GM23338 (cell line): ENCODE measurements around the gene GNB1L. TPM values are rescaled to one million over a fixed set of nuclear protein-coding genes. Genes with fewer than 3 reads are reported as not detected.

Experiments used
- ATAC-seq: fragments of 200-7000 bp; cut with Tn5 transposase; 3 replicates; pipeline ENCODE4 v1.9.1; 2020
- DNase-seq: peaks from one replicate; pipeline ENCODE4 v3.0.0-alpha.2; 2015; ENCODE audit warnings: low spot score
- H2AFZ ChIP-seq: fragments of 200-600 bp; sonication (generic); 2 replicates; pipeline ENCODE4 v1.8.0; 2016; ENCODE audit warnings: antibody characterized with exemption, mild to moderate bottlenecking, moderate library complexity
- H3F3A ChIP-seq: fragments of 200-600 bp; sonication (generic); replicated peaks from 2 replicates; pipeline ENCODE4 v1.8.0; 2017; ENCODE audit warnings: antibody characterized with exemption, mixed run types, low read depth
- H3K27ac ChIP-seq: fragments of 200-600 bp; sonication (generic); 2 replicates; pipeline ENCODE4 v1.6.1; 2016; ENCODE audit warnings: low read depth
- H3K27me3 ChIP-seq: fragments of 200-600 bp; sonication (generic); 2 replicates; pipeline ENCODE4 v1.8.0; 2016; ENCODE audit warnings: mild to moderate bottlenecking, mixed run types, moderate library complexity; ENCODE audit not compliant: insufficient read depth
- H3K36me3 ChIP-seq: fragments of 200-600 bp; sonication (generic); 2 replicates; pipeline ENCODE4 v1.8.0; 2016; ENCODE audit warnings: mild to moderate bottlenecking; ENCODE audit not compliant: insufficient read depth
- H3K4me1 ChIP-seq: fragments of 200-600 bp; sonication (generic); 2 replicates; pipeline ENCODE4 v1.8.0; 2016; ENCODE audit warnings: mild to moderate bottlenecking, moderate library complexity; ENCODE audit not compliant: insufficient read depth
- H3K4me2 ChIP-seq: fragments of 200-600 bp; sonication (generic); 2 replicates; pipeline ENCODE4 v1.7.1; 2017; ENCODE audit warnings: mixed run types
- H3K4me3 ChIP-seq: fragments of 200-600 bp; sonication (generic); 2 replicates; pipeline ENCODE4 v1.6.1; 2016; ENCODE audit warnings: mixed run types
- H3K79me2 ChIP-seq: fragments of 200-600 bp; sonication (generic); replicated peaks from 2 replicates; pipeline ENCODE4 v1.8.0; 2017; ENCODE audit warnings: mild to moderate bottlenecking; ENCODE audit not compliant: insufficient read depth
- H3K9me2 ChIP-seq: fragments of 200-600 bp; sonication (generic); 2 replicates; pipeline ENCODE4 v1.8.0; 2017; ENCODE audit not compliant: insufficient read depth
- H4K20me1 ChIP-seq: fragments of 200-600 bp; sonication (generic); replicated peaks from 2 replicates; pipeline ENCODE4 v1.8.0; 2017; ENCODE audit warnings: mild to moderate bottlenecking; ENCODE audit not compliant: insufficient read depth
- H3K27ac Mint-ChIP-seq: 2 replicates; pipeline ENCODE4 v1.8.0; 2020; ENCODE audit warnings: inconsistent platforms, mild to moderate bottlenecking, moderate library complexity, mixed read lengths
- H3K27me3 Mint-ChIP-seq: 3 replicates; pipeline ENCODE4 v1.8.0; 2022; ENCODE audit warnings: low read depth, mild to moderate bottlenecking, moderate library complexity, mixed read lengths, inconsistent platforms; ENCODE audit not compliant: insufficient read depth, poor library complexity
- H3K36me3 Mint-ChIP-seq: 3 replicates; pipeline ENCODE4 v1.8.0; 2021; ENCODE audit warnings: low read depth, mild to moderate bottlenecking, inconsistent platforms, moderate library complexity, mixed read lengths
- H3K4me1 Mint-ChIP-seq: 3 replicates; pipeline ENCODE4 v1.8.0; 2020; ENCODE audit warnings: mild to moderate bottlenecking, inconsistent platforms, mixed read lengths
- H3K4me3 Mint-ChIP-seq: 3 replicates; pipeline ENCODE4 v1.8.0; 2021; ENCODE audit warnings: moderate library complexity, mild to moderate bottlenecking, inconsistent platforms, mixed read lengths
- H3K9me3 Mint-ChIP-seq: 3 replicates; pipeline ENCODE4 v1.8.0; 2020; ENCODE audit warnings: moderate library complexity, mild to moderate bottlenecking, inconsistent platforms, mixed read lengths
- CREB1 ChIP-seq: fragments of 250-450 bp; sonication (Bioruptor Pico); IDR thresholded peaks from 2 replicates; pipeline ENCODE4 v1.5.0; 2020; ENCODE audit warnings: low read depth, mild to moderate bottlenecking, moderate library complexity
- EZH2 ChIP-seq: fragments of 200-600 bp; sonication (generic); IDR thresholded peaks from one replicate; pipeline ENCODE4 v1.8.0; 2017; ENCODE audit warnings: antibody characterized with exemption, mild to moderate bottlenecking, low read depth; ENCODE audit not compliant: unreplicated experiment
- EZH2phosphoT487 ChIP-seq: fragments of 200-600 bp; sonication (generic); IDR thresholded peaks from one replicate; pipeline ENCODE4 v1.8.1; 2018; ENCODE audit warnings: antibody characterized with exemption; ENCODE audit not compliant: unreplicated experiment
- JUNB ChIP-seq: IDR thresholded peaks from one replicate; pipeline ENCODE4 v1.6.1; 2016; ENCODE audit warnings: antibody characterized with exemption; ENCODE audit not compliant: unreplicated experiment
- NANOG ChIP-seq: IDR thresholded peaks from 2 replicates; pipeline ENCODE4 v1.6.1; 2016; ENCODE audit warnings: antibody characterized with exemption, borderline replicate concordance
- ZNF114 ChIP-seq: fragments of 250-450 bp; sonication (Bioruptor Pico); IDR thresholded peaks from 2 replicates; pipeline ENCODE4 v1.5.0; 2020; ENCODE audit warnings: mild to moderate bottlenecking, moderate library complexity
- ZNF331 ChIP-seq: fragments of 250-450 bp; sonication (Bioruptor Pico); IDR thresholded peaks from 2 replicates; pipeline ENCODE4 v1.5.0; 2020; ENCODE audit warnings: low read depth, mild to moderate bottlenecking, moderate library complexity
- polyA plus RNA-seq: library from polyadenylated mRNA; unstranded; fragments of >200 nt; fragmentation: Nextera tagmentation; extraction: Ambion mirVana; gene quantifications from 2 replicates; pipeline ENCODE4 v1.2.1, GENCODE V29; 2016
- total RNA-seq: library from RNA; depleted of rRNA; stranded (reverse); fragments of >200 nt; shearing (Covaris generic); gene quantifications from 2 replicates; pipeline ENCODE4 v1.2.3, GENCODE V29; 2014
- TF ChIP-seq, protein P1 (sequence below): IDR thresholded peaks from 2 replicates; pipeline ENCODE4 v1.6.1; 2016; ENCODE audit warnings: antibody characterized with exemption
- TF ChIP-seq, protein P2 (sequence below), 2 experiments: fragments of 200-600 bp in 1 of 2; sonication (generic) in 1 of 2; conservative IDR thresholded peaks; 2 replicates each; pipeline versions ENCODE4 v1.5.1 to v1.6.1; 2016 to 2017; ENCODE audit warnings: antibody characterized with exemption in 2 of 2, low read depth in 2 of 2, mild to moderate bottlenecking in 2 of 2, moderate library complexity in 1 of 2
- TF ChIP-seq, protein P3 (sequence below): fragments of 250-450 bp; sonication (Bioruptor Pico); IDR thresholded peaks from 2 replicates; pipeline ENCODE4 v1.5.0; 2020; ENCODE audit warnings: mild to moderate bottlenecking, moderate library complexity
- TF ChIP-seq, protein P4 (sequence below): IDR thresholded peaks from one replicate; pipeline ENCODE4 v1.6.1; 2018; ENCODE audit warnings: antibody characterized with exemption; ENCODE audit not compliant: unreplicated experiment

Gene GNB1L
- total and polyA plus RNA-seq, 2 experiments from 2014 or later = 15.2 to 27.8 TPM

DNA sequence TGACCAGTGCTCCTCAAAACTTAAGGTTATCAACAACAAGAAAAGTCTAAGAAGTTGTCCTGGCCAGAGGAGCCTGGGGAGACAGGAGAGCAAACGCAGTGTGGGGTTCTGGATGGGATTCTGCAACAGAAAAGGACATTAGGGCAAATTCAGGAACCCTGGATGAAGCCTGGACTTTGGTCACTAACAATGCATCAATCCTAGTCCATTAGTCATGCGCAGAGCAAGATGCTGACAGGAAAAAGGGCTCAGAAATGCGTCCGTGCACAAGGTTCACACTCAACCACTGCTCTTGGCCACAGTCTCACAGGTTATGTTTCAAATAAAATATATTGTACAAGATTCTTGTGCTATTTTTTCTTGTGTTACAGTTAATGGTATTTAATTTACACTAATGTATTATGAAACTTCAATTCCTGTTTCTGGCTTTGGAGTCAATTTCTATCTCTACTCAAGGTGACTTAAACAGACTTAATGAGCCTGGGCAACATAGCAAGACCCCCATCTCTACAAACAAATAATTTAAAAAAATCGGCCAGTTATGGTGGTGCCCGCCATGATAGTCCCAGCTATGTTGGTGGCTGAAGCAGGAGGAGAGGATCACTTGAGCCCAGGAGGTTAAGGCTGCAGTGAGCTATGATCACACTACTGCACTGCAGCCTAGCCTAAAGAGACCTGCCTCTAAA lies 13.6 kb downstream of the GNB1L start:
- Histone ChIP-seq H3K79me2 (no peaks in the 10 kb centered on the region), H3K4me1 (no peaks in the 10 kb centered on the region), H3K4me2 (no peak overlapping the region), H3F3A (no peaks in the 10 kb centered on the region), H3K4me3 (no peak overlapping the region), H3K36me3 (no peaks in the 10 kb centered on the region), H3K27me3 (no peaks in the 10 kb centered on the region), H3K9me2 (no peaks in the 10 kb centered on the region), H2AFZ (no peak overlapping the region), H3K27ac (no peak overlapping the region), H4K20me1 (peaks cover under 1% of the 10 kb centered on the region)
- Mint-ChIP-seq H3K27ac (no peak overlapping the region; the same call in 1 of the 2 replicates), H3K9me3 (no peaks in the 10 kb centered on the region), H3K4me3 (no peak overlapping the region), H3K27me3 (peaks cover 14% of the 10 kb centered on the region), H3K4me1 (peaks cover 13% of the 10 kb centered on the region; the same call in 2 of the 3 replicates), H3K36me3 (no peaks in the 10 kb centered on the region)
- ATAC-seq = no peak
- DNase-seq = no peak
- TF ChIP-seq EZH2 (no peak), JUNB (no peak), ZNF114 (CRISPR knock-in tag) (no peak), CREB1 (CRISPR knock-in tag) (no peak), ZNF331 (CRISPR knock-in tag) (no peak), NANOG (no peak), EZH2phosphoT487 (no peak)
- TF ChIP-seq, protein P1, sequence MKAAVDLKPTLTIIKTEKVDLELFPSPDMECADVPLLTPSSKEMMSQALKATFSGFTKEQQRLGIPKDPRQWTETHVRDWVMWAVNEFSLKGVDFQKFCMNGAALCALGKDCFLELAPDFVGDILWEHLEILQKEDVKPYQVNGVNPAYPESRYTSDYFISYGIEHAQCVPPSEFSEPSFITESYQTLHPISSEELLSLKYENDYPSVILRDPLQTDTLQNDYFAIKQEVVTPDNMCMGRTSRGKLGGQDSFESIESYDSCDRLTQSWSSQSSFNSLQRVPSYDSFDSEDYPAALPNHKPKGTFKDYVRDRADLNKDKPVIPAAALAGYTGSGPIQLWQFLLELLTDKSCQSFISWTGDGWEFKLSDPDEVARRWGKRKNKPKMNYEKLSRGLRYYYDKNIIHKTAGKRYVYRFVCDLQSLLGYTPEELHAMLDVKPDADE = no peak
- TF ChIP-seq, protein P2, sequence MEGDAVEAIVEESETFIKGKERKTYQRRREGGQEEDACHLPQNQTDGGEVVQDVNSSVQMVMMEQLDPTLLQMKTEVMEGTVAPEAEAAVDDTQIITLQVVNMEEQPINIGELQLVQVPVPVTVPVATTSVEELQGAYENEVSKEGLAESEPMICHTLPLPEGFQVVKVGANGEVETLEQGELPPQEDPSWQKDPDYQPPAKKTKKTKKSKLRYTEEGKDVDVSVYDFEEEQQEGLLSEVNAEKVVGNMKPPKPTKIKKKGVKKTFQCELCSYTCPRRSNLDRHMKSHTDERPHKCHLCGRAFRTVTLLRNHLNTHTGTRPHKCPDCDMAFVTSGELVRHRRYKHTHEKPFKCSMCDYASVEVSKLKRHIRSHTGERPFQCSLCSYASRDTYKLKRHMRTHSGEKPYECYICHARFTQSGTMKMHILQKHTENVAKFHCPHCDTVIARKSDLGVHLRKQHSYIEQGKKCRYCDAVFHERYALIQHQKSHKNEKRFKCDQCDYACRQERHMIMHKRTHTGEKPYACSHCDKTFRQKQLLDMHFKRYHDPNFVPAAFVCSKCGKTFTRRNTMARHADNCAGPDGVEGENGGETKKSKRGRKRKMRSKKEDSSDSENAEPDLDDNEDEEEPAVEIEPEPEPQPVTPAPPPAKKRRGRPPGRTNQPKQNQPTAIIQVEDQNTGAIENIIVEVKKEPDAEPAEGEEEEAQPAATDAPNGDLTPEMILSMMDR (conservative IDR thresholded peaks at IDR 0.05; ENCODE audit: low read depth in 2 of 2) = no peak
- TF ChIP-seq, protein P3, sequence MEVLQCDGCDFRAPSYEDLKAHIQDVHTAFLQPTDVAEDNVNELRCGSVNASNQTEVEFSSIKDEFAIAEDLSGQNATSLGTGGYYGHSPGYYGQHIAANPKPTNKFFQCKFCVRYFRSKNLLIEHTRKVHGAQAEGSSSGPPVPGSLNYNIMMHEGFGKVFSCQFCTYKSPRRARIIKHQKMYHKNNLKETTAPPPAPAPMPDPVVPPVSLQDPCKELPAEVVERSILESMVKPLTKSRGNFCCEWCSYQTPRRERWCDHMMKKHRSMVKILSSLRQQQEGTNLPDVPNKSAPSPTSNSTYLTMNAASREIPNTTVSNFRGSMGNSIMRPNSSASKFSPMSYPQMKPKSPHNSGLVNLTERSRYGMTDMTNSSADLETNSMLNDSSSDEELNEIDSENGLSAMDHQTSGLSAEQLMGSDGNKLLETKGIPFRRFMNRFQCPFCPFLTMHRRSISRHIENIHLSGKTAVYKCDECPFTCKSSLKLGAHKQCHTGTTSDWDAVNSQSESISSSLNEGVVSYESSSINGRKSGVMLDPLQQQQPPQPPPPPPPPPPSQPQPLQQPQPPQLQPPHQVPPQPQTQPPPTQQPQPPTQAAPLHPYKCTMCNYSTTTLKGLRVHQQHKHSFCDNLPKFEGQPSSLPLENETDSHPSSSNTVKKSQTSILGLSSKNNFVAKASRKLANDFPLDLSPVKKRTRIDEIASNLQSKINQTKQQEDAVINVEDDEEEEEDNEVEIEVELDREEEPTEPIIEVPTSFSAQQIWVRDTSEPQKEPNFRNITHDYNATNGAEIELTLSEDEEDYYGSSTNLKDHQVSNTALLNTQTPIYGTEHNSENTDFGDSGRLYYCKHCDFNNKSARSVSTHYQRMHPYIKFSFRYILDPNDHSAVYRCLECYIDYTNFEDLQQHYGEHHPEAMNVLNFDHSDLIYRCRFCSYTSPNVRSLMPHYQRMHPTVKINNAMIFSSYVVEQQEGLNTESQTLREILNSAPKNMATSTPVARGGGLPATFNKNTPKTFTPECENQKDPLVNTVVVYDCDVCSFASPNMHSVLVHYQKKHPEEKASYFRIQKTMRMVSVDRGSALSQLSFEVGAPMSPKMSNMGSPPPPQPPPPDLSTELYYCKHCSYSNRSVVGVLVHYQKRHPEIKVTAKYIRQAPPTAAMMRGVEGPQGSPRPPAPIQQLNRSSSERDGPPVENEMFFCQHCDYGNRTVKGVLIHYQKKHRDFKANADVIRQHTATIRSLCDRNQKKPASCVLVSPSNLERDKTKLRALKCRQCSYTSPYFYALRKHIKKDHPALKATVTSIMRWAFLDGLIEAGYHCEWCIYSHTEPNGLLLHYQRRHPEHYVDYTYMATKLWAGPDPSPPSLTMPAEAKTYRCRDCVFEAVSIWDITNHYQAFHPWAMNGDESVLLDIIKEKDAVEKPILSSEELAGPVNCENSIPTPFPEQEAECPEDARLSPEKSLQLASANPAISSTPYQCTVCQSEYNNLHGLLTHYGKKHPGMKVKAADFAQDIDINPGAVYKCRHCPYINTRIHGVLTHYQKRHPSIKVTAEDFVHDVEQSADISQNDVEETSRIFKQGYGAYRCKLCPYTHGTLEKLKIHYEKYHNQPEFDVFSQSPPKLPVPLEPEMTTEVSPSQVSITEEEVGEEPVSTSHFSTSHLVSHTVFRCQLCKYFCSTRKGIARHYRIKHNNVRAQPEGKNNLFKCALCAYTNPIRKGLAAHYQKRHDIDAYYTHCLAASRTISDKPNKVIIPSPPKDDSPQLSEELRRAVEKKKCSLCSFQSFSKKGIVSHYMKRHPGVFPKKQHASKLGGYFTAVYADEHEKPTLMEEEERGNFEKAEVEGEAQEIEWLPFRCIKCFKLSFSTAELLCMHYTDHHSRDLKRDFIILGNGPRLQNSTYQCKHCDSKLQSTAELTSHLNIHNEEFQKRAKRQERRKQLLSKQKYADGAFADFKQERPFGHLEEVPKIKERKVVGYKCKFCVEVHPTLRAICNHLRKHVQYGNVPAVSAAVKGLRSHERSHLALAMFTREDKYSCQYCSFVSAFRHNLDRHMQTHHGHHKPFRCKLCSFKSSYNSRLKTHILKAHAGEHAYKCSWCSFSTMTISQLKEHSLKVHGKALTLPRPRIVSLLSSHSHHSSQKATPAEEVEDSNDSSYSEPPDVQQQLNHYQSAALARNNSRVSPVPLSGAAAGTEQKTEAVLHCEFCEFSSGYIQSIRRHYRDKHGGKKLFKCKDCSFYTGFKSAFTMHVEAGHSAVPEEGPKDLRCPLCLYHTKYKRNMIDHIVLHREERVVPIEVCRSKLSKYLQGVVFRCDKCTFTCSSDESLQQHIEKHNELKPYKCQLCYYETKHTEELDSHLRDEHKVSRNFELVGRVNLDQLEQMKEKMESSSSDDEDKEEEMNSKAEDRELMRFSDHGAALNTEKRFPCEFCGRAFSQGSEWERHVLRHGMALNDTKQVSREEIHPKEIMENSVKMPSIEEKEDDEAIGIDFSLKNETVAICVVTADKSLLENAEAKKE = no peak
- TF ChIP-seq, protein P4, sequence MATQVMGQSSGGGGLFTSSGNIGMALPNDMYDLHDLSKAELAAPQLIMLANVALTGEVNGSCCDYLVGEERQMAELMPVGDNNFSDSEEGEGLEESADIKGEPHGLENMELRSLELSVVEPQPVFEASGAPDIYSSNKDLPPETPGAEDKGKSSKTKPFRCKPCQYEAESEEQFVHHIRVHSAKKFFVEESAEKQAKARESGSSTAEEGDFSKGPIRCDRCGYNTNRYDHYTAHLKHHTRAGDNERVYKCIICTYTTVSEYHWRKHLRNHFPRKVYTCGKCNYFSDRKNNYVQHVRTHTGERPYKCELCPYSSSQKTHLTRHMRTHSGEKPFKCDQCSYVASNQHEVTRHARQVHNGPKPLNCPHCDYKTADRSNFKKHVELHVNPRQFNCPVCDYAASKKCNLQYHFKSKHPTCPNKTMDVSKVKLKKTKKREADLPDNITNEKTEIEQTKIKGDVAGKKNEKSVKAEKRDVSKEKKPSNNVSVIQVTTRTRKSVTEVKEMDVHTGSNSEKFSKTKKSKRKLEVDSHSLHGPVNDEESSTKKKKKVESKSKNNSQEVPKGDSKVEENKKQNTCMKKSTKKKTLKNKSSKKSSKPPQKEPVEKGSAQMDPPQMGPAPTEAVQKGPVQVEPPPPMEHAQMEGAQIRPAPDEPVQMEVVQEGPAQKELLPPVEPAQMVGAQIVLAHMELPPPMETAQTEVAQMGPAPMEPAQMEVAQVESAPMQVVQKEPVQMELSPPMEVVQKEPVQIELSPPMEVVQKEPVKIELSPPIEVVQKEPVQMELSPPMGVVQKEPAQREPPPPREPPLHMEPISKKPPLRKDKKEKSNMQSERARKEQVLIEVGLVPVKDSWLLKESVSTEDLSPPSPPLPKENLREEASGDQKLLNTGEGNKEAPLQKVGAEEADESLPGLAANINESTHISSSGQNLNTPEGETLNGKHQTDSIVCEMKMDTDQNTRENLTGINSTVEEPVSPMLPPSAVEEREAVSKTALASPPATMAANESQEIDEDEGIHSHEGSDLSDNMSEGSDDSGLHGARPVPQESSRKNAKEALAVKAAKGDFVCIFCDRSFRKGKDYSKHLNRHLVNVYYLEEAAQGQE = no peak
